Measurements from ENCODE around the gene ERAP2.
A peak's percentile ranks its signal among the peaks of the same experiment; 100 is the strongest.
"Not testable (repeated sequence)": the region's sequence is repeated elsewhere in the genome, so short reads cannot be mapped to it uniquely, and the experiment has no call there.

The ERAP2 gene

GRCh38 chr5:96931037-96931436 is 54.7 kb downstream of the ERAP2 start:
- not testable (repeated sequence) for DNase-seq (ENCODE audit: low read depth in 2 of 2, low spot score in 1 of 2)

GRCh38 chr5:96931605-96932004 is 55.3 kb downstream of the ERAP2 start:
- DNase-seq (ENCODE audit: low read depth in 2 of 2, low spot score in 1 of 2): no peak

GRCh38 chr5:96932026-96932425 is 55.7 kb downstream of the ERAP2 start:
- DNase-seq (ENCODE audit: low read depth in 2 of 2, low spot score in 1 of 2): no peak

- DNase-seq (ENCODE audit: low read depth in 2 of 2, low spot score in 1 of 2): no peak
Observed at GRCh38 chr5:96933764-96934707, 57.7 kb downstream of the ERAP2 start.

GRCh38 chr5:96934708-96935558 is 58.6 kb downstream of the ERAP2 start:
- DNase-seq (ENCODE audit: low read depth in 2 of 2, low spot score in 1 of 2): peak; percentile 71 to 83

- peak; percentile 78 to 92 for DNase-seq (ENCODE audit: low read depth in 2 of 2, low spot score in 1 of 2)
Observed at GRCh38 chr5:96935559-96936430, 59.5 kb downstream of the ERAP2 start, which contains the start of gene LNPEP. LNPEP (plus strand) TSS chr5:96936080; CDS start chr5:96936156, 76 bp downstream.

- peak in 1 of 2 donors; percentile 18 for DNase-seq (ENCODE audit: low read depth in 2 of 2, low spot score in 1 of 2)
Observed at GRCh38 chr5:96936431-96937320, 60.4 kb downstream of the ERAP2 start.

- DNase-seq (ENCODE audit: low read depth in 2 of 2, low spot score in 1 of 2): no peak
Observed at GRCh38 chr5:96940586-96940985, 64.3 kb downstream of the ERAP2 start.

GRCh38 chr5:96941140-96941539 is 64.8 kb downstream of the ERAP2 start:
- no peak for DNase-seq (ENCODE audit: low read depth in 2 of 2, low spot score in 1 of 2)

GRCh38 chr5:96942078-96942477 is 65.8 kb downstream of the ERAP2 start:
- DNase-seq (ENCODE audit: low read depth in 2 of 2, low spot score in 1 of 2): peak in 1 of 2 donors; percentile 12

- DNase-seq (ENCODE audit: low read depth in 2 of 2, low spot score in 1 of 2): no peak
Observed at GRCh38 chr5:96942911-96943310, 66.6 kb downstream of the ERAP2 start.

GRCh38 chr5:96943799-96944198 is 67.5 kb downstream of the ERAP2 start:
- DNase-seq (ENCODE audit: low read depth in 2 of 2, low spot score in 1 of 2): no peak

- DNase-seq (ENCODE audit: low read depth in 2 of 2, low spot score in 1 of 2): no peak
Observed at GRCh38 chr5:96945144-96945897, 69.0 kb downstream of the ERAP2 start.

GRCh38 chr5:96946381-96946780 is 70.1 kb downstream of the ERAP2 start:
- no peak for DNase-seq (ENCODE audit: low read depth in 2 of 2, low spot score in 1 of 2)

GRCh38 chr5:96952118-96952750 is 75.9 kb downstream of the ERAP2 start:
- DNase-seq (ENCODE audit: low read depth in 2 of 2, low spot score in 1 of 2): no peak

GRCh38 chr5:96952974-96953730 is 76.9 kb downstream of the ERAP2 start:
- DNase-seq (ENCODE audit: low read depth in 2 of 2, low spot score in 1 of 2): no peak

- no peak for DNase-seq (ENCODE audit: low read depth in 2 of 2, low spot score in 1 of 2)
Observed at GRCh38 chr5:96957254-96958049, 81.2 kb downstream of the ERAP2 start.

Data from stimulated activated CD8-positive, alpha-beta memory T cell treated with anti-CD3 and anti-CD28 coated beads, Interleukin-4, amount 100 ng/mL, for 4 hours (primary cell).